Globus pallidus (tissue), 1 donor: Measurements from ENCODE around the gene NFKBIE.

ENCODE experiments used
- DNase-seq: peaks from one replicate; pipeline ENCODE4 v3.0.0-alpha.2; 2015; ENCODE audit warnings: low spot score

The NFKBIE gene

DNA sequence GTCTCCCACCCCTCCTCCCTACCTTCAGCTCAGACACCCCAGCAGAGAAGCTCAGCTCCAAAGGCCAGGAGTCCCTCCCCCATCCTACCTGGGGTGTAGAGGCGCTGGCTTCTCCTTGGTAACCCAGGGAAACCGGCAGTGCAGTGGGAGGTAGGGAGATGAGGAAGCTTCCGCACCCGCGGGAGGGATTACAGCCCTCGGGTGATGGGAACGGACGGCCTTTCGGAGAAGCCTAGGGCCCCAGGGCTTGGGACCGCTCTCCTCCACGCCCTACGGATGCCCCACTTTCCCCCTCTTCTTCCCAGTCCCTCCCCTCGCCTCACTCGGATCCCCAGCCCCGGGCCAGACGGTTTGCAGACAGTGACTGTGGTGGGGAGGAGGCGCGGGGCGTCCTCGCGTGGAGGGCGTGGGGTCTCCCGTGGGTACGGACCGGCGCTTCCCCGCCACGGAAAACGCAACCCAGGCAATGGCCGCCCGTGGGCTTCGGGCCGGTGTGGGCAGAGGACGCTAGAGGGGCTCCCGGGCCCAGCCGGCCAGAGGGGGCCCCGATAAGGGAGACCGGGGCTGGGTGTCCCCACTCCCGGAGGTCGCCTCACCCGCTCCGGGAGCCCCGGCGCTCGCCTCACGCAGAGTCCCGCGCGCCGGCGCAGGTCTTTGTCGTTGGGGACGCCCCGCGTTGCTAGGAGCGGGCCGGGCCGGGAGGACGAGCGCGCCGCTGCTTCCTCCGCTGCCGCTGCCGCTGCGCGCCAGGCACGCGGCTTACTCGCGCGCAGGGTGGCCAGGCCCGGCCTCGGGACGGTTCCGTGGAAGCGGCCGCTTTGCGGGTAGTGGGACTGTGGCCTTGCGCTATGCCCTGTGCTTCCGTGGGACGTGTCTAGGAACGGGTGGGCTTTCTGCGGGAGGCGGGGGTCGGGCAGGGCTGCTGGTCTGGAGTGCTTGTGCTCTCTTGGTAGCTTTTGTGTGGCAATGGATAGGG lies 32.0 kb upstream of the NFKBIE start:
- DNase-seq, result no peak

DNA sequence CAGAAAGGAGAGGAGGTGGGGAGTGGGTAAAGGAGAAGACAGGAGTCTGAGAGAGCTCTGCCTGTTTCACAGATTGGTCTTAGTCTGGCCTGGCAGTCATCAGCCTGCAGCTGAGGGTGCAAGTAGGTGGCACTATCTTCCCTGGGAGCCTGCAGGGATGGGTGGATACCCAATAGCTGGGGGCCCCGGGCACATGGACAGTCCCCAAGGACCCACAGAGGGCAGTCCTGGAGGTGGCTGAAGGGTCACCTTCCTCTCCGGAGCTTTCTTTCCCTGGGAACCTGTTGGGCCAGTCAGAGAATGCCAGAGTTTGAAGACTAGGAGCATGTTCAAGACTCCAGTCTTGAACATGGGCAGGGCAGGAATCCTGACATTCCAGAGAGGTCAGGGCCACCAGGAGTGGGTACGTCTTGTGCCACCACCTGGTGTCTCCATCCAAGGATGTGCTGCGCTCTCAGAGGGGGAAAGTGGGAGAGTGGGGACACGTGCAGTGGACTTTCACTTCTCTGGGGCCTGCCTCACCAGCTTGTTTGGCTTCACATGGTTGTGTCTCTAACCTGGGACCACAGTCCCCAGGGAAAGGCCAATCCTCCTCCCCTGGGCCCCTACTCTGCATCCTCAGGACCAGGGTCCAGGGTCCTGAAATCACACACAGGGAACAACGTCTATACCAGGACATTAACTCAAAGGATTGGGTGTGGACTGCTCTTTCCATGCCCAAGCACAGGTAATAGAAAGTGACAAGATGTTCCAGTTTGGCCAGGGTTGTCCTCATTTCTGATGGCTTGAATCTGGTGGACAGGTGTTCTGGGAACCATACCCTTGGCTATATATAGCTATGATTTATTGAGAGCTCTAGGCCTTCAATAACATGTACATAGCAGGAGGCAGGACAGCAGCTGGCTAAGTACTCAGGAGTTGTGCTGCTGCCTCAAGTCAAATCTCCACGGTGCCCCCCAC lies 29.8 kb upstream of the NFKBIE start:
- DNase-seq, result no peak

DNA sequence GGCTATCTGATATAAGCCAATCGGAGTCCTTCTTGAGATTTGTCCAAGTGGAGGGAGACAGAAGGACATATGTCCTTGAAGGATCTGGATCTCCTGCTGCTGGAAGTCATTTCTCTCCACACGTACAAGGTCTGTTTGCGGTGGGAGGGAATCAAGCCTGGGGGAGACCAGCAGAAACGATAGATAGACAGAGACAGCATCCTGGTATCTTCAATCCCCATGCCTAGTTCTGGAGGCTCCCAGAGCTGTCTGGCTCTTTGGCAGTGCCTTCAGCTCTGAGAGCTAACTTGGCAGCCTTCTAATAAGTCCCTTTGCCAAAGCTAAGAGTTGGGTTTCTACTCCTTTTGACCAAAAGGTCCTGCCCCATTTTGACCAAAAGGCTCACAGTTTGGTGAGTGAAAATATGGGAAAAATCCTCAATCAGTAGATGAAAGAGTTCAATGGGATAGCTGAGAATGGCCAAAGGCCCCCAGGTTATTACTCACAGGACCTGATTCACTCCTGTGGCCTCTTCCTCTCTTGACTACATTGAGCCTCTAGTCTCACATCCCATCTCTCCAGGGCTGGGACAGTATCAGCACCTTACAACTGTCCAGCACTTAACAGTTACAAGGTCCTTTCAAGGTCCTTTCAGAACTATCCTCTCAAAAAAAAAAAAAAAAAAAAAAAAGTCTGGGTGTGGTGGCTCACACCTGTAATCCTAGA lies 27.5 kb upstream of the NFKBIE start:
- no peak for DNase-seq

DNA sequence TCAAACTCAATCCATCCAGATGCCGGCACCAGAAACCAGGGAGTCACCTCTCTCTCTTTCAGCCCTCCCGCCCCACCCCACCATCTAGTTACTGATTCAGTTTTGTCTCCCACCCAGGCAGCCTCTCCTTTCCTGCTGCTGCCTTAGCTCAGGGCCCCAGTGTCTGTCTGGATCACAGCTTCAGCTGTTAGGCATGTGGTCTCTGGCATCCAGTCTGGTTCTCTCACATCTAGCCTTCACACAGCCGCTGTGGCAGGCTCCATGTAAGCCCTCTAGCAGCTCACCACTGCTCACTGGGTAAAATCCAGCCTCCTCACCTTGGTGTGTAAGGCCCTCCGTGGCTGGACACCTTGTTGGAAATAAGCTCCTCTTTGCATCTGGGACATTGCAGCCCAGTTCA lies 26.5 kb upstream of the NFKBIE start:
- DNase-seq, result no peak

DNA sequence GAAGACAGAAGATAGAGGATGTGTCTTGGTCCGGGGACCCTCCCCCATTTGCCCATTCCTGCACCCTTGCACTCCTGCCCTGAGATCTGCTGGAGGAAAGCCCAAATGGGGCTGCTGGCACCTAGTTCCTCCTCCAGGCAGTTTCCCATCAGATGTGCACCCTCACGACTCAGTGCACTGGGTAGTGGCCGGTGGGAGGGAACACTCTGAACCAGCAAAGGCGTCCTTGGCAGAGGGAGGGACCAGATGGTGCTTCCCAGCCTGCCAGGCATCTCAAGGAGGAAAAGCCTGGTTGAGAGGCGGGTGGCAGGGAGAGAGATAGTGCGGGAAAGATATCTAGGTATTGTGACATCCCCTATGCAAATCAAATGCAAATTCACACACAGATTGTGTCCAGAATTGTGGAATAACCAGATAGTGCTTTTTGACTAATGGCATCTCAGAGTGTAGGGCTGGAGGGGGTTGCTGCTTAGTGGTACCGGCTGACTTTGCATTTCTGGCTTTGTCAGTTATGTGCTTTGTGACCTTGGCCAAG lies 24.4 kb upstream of the NFKBIE start:
- no peak for DNase-seq

DNA sequence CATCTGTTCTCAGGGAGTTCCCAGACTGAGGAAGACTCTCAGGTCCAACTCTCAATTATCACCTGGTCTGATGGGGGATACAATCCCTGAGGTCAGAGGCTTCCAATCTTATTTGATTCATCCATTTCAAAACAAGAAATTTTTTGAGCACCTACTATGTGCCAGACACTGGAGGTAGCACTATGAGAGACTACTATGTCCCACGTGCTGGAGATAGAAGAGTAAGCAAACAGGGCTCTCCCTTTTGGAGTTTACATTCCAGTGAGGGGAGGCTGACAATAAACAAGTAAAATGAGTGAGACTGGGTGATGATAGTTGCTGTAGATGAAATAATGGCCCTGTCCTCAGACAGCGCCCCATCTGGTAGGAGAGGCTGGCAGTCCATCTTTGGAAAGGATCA lies 21.4 kb upstream of the NFKBIE start:
- no peak for DNase-seq

DNA sequence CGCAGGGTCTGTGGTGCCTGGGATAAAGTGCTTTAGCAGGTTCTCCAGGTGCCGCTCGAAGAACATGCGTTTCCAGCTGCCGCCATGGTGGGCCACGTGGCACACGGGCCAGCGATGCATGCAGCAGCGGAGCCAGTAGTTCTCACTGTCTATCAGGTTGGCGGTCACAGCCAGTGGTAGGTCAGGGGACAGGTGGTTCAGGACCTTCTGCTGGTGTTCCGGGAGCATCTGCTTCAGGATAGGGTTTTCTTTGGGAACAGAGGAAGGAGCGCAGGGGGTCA lies 20.9 kb upstream of the NFKBIE start:
- DNase-seq, result no peak

DNA sequence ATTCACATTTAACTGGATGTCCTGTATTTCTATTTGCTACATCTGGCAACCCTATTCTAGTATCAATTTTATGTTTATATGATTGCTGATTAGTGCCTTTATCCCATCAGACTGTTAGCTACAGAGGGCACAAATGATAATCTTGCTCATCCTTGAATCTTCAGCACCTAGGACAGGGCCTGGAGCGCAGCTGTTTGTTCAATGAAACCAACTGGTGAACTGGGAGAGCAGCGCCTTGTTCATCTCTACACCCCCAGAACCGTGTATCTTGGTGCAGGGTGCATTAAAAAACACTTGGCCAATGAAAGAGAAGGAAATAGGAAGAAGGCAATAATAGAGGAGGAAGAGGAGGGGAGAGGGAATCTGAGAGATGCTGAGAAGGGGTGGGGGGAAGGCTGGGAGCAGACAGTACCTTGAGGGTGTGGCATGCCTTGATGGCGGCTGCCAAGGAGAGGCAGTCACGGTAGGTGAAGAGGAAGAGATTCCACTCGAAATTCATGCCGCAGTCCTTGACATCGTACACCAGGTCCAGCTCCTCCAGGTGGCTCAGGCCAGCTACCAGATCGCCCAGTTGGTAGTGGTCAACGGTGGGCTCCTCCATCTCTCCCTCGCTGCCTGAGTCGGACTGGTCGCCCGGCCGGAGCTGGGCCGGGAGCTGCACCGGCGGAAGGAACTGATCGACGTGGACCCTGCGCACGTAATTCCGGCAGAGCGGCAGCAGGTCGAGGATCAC lies 20.4 kb upstream of the NFKBIE start:
- no peak for DNase-seq

DNA sequence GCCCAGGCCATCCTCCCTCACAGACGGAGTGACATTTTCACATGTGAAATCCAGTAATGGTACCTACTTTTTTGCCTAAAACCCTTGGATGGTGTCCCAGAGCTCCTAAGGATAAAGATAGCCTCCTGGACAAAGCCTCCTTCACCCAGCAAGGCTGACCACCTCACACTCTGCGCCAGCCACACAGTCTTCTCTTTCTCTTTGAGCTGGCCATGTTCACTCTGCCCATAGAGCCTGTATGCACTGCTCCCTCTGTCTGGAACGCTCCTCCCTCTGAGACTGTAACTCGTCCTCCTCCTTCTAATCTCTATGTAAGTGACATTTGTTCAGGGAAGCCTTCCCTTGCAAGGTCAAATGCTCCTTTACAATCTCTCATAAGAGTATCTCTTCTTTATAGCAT lies 19.5 kb upstream of the NFKBIE start:
- DNase-seq, result no peak

DNA sequence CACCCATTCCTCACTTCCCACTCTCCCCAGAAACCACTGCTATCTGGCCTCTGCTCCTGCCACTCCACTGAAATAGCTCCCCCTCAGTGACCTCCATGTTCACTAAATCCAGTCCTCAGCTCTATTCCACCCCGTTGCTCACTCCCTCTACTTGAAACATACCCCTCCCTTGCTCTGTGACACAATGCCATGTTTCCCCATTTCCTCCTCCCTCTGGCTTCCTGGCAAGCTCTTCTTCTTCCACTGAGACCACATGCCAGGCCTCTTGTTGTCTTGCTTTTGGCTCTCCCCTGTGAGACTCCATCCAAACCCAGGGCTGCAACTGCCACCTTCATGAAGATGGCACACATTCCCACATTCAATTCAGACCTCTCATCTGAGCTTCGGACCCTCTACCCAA lies 18.8 kb upstream of the NFKBIE start:
- DNase-seq, result peak; percentile 35

DNA sequence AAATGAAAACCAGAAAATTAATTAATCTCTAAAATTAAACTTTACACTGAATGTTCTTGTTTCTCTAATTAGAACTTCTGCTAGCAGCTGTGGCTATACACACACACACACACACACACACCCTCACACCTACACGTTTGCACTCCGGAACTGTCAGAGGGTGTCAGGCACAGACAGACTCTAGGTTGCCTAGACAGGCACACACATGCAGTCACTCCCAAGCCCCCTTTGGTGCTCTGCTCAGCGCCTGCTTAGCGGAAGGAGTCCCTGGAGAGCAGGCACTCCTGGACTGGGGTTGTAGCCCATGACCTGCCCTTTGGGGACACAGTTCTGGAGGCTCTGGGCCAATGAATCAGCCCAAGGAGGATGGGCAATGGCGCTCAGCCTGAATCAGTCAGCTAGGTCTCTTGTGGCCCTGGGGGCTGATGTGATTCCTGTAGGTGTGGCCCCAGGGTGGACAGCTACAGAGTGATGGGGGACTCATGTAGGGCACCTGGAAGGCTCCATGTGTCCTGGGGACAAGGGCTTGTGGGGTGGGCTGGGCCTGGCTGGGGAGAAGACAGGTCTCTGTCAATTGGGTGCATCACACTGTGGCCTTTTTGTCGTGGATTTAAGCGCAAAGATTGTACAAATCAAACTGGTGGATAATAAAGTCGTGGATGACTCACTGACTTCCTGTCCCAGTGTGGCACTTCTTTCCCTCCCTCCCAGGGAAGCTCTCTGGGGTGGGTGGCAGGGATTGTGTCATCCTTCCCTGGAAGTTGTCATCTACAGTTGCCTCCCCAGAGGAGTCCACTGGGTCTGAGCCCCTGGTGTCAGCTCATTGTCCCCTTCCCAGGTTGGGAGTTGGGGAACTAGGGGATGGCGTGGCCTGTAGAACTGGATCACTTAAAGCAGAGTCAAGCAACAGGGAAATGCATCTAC lies 13.7 kb upstream of the NFKBIE start:
- no peak for DNase-seq

DNA sequence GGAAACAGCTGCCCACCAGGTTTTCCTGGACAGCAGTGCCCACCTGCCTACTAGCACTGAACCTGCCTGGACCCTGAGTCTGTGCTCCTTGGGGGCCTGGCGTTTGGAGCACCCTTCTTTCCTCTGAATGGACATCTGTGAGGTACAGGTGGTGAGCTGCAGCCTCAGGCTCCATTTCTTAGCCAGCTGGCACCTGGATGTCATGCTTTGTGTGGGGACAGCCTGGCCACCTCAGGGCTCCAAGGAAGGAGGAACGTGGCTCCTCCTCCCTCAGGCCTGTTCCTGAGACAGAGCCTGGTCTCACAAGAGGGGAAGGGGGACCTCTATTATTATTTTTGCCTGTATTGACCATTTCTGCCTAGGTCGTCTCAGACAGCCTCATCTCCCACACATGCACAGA lies 13.0 kb upstream of the NFKBIE start:
- no peak for DNase-seq

DNA sequence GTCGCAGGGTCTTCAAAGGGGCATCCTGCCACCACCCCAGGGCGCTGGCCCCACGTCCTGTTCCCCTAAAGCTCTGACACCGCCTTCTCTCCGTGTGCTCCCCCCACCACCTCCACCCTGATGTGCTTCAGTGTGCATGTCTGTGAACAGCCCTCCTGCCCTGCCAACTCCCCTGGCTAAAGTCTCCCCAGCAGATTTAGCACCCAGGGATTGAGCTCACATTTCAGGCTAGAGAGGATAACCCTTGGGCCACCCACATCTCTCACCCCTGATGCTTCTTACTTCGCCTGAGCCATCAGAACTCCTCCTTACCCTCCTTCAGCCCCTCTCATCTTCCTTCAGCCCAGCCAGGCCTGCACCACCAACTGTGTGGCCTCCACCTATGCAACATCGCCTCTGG lies 12.4 kb upstream of the NFKBIE start:
- no peak for DNase-seq

DNA sequence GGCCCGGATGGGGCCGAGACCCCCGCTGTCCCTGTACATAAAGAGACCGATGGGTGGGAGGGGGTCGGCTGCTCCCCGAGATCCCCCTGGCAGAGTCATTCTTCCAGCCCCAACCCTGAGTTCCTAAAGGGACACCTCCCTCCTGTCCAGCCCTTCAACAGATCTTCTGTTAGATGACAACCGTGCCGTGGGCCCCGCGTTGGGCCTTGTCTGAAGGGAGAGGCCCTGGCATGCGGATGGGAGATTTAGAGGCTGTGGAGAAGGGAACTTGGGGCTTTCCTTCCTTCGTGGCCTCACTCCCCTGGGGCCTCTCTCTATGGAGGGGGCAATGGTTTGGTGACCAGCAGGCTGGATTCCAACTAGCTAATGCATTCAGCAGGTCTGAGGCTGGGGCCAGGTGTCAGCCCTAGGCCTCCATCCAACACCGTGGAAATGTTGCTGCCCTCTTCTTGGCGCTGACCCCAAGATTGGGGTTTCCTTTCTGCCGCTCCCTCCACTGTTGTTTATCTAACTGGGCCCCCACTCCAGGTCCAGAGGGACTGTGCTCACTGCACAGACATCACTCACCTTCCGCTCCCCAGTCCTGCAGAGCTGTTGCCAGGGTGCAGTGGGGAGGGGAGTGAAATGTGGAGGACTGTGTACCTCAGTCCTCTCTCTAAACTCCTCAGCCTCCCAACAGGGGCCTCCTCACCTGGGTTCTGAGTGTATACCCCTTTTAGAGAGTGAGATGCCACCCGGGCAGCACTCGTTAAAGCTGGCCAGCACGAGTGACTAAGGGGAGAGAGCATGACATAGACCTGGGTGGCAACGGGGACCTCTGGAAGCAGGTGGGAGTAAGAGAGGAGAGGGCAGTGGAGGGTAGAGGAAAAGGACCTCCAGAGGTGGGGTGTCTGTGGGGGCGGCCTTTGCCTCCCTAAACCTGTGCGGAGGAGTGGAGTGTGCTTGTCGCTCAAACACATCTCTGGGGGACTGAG lies 11.6 kb upstream of the NFKBIE start:
- no peak for DNase-seq

DNA sequence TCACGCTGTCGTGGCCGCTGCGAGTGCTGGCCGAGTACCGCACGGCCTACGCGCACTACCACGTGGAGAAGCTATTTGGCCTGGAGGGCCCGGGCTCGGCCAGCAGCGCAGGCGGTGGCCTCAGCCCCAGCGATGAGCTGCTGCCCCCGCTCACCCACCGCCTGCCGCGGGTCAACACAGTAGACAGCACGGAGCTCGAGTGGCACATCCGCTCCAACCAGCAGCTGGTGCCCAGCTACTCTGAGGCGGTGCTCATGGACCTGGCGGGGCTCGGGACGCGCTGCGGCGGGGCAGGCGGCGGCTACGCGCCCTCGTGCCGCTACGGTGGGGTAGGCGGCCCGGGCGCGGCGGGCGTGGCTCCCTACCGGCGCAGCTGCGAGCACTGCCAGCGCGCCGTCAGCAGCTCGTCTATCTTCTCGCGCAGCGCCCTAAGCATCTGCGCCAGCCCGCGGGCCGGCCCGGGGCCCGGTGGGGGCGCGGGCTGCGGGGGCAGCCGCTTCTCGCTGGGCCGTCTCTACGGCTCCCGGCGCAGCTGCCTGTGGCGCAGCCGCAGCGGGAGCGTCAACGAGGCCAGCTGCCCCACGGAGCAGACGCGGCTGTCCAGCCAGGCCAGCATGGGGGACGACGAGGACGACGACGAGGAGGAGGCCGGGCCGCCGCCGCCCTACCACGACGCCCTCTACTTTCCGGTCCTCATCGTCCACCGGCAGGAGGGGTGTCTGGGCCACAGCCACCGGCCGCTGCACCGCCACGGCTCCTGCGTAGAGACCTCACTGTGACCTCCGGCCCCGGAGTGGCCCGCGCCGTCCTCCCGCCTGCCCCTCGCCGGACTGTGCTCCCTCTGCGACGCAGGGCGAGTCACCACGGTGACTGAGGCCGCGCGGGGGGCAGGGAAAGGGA lies 10.6 kb upstream of the NFKBIE start:
- DNase-seq, result no peak

DNA sequence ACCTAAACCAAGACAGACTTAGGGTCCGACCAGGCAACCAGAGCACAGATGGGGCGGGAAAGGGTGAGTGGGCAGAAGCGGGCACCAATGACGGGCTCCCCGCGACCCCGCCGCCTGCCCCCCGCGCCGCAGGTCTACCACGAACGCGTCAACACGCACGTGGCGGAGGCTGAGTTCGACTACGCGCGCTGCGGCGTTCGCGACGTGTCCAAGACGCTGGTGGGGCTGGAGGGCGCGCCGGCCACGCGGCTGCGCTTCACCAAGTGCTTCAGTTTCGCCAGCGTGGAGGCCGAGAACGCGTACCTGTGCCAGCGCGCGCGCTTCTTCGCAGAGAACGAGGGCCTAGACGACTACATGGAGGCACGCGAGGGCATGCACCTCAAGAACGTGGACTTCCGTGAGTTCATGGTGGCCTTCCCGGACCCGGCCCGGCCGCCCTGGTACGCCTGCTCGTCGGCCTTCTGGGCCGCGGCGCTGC lies 10.0 kb upstream of the NFKBIE start:
- no peak for DNase-seq

DNA sequence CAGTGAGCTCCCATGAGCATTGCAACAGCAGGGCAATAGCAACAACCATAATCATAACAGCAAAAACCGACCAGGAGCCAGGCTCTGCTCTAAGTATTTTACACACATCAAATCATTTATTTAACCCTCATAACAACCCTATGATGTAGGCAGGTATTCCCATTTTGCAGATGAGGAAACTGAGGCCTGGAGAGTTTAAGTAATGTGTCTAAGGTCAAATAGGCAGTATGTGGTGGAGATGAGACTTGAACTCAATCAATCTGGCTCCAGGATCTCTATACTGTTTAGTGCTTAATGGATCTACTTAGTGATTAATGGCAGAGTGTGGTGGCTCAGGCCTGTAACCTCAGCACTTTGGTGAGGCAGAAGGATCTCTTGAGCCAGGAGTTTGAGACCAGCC lies 8.3 kb upstream of the NFKBIE start:
- no peak for DNase-seq

DNA sequence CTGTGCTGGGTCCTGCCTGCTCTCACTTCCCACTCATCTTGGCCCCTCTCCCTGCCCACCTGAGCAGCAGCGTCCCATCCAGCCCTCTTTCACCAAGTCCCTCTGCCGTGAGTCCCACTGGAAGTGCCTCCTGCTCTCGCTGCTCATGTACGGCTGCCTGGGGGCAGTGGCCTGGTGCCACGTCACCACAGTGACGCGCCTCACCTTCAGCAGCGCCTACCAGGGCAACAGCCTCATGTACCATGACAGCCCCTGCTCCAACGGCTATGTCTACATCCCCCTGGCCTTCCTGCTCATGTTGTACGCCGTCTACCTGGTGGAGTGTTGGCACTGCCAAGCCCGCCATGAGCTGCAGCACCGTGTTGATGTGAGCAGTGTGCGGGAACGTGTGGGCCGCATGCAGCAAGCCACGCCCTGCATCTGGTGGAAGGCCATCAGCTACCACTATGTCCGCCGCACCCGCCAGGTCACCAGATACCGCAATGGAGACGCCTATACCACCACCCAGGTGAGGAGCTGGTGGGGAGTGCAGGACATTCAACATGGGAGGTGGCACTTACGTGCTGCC lies 7.7 kb upstream of the NFKBIE start:
- DNase-seq, result no peak
